ENCODE data around the gene FNBP1.
"Not testable (repeated sequence)": the region's sequence is repeated elsewhere in the genome, so short reads cannot be mapped to it uniquely, and the experiment has no call there.

FNBP1 gene

DNA sequence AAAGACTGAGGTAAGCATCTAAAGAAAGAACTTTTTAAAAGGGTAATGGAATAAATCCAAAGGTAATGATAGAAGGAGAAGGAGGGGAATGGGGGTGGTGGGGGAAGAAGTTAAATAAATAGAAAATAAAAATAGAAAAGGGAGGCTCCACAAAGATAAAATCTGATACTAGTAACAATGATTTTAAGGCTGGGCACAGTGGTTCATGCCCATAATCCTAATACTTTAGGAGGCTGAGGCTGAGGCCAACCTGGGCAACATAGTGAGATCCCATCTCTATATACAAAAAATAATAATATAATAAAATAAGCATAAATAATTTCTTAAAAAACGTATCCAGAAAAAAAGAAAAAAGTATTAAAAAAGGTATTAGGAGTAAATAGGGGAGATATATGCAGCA lies 89.3 kb downstream of the FNBP1 start:
- no peak for DNase-seq (ENCODE audit: low read depth)

DNA sequence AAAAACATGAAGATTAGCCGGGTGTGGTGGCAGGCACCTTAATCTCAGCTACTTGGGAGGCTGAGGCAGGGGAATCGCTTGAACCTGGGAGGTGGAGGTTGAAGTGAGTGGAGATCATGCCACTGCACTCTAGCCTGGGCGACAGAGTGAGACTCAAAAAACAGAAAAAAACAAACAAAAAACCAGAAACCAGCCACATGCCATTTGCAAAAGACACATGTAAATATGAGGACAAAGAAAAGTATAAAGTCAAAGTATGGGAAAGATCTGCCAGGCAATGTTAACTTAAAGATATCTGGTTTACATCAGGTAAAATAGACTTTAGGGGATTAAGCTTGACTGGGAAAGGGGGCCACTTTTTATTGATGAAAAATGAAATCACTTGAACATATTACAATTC lies 90.7 kb downstream of the FNBP1 start:
- no peak for DNase-seq (ENCODE audit: low read depth)

DNA sequence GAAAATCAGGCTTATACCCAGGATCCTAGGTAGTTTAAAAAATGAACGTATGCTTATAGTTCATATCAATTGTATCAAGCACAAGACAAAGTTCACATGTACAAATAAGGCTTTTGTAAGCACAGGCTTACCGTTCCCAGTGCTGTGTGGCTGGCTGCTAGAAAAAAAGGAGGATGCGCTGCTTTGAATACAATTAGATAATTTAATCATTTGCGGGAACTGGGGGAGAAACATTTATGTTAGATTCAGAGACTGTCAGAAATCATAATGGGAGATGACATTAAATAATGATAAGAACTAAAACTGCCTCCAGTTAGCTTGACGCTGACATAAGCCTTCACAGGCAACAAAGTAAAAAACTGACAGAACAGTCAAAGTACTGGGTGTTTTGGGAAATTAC lies 93.2 kb downstream of the FNBP1 start:
- no peak for DNase-seq (ENCODE audit: low read depth)

DNA sequence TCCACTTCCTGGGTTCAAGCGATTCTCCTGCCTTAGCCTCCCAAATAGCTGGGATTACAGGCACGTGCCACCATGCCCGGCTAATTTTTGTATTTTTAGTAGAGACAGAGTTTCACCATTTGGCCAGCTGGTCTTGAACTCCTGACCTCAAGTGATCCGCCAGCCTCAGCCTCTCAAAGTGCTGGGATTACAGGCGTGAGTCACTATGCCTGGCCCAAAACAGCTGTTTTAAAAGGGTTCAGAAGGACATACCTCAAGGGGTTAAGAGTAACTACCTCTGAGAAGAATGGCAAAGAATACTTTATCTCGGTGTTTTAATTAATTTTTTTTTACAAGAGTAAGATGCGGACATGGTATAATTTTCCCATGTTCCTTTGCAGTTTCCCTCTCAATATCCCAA lies 94.4 kb downstream of the FNBP1 start:
- peak; percentile 38 for DNase-seq (ENCODE audit: low read depth)

DNA sequence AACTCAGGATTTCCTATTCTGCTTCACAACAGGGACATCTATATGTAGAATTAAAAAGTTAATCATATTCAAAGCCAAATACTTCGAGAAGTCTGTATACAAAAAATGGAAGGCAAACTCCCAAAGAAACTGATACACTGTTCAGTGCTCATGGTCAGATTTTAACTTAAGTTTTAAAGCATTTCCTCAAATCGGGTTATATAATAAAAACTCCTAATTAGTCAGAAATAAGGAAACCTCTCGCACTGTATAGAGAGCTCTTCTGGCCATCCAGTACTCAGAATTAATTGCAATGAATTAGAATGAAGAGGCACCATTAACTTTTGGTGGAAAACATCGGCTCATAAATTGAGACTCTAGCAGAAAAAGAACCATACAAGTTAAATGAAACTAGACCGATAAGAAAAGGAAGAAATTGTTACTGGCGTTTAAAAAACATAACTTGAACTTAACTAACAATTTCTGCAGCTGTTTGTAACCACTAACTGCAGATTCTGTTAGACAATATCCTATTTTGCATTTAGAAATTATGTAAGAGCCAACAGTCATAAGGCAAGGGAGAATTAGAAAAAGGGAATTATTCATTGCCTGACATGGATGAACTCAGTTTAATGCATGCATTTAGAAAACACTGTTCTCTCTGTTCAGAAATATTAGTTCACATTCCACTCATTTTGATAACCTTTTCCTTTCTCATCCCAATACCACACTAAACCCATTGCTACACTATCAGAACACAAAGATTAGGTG lies 96.6 kb downstream of the FNBP1 start:
- DNase-seq (ENCODE audit: low read depth), result no peak

DNA sequence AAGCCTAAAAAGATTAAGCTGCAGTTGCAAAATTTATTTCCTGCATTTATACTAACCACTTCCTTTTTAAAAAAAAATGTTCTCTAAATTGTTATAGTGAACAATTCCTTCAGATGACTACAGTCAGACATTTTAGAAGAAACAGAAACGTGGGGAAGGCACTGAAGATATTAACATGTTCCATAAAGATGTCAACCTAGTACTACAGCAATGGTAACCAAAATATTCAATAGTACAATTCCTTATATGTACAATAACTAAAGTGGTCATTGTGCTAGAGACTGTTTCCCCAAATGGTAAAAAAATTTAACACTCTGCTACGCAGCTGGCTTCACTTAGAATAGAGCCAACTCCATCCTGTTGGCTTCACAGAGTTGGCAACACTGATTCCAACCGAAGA lies 97.7 kb downstream of the FNBP1 start:
- no peak for DNase-seq (ENCODE audit: low read depth)

DNA sequence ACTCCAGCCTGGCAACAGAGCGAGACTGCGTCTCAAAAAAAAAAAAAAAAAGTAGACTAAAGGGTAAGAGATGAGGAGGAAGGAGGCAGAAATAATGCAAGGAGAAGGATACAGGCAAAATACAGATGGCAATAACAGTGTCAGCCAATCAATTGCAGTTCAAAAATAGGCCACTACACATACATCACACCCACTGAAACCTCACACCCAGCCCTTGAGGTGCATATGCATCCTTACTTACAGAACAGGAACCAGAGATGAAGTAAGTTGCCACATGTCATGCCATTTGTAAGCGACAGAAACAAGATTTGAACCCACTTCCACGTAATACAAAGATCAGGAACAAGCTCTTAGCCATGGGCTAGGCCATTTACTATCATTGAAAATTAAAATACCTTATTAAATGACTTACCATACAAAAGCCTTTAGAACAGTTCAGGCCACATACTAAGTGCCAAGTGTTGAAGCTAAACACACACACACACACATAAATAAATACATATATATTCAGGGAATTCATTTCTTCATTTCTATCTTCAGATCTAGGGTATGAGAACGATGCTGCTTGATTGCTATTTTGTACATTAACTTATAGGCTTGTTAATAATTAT lies 98.4 kb downstream of the FNBP1 start:
- no peak for DNase-seq (ENCODE audit: low read depth)

DNA sequence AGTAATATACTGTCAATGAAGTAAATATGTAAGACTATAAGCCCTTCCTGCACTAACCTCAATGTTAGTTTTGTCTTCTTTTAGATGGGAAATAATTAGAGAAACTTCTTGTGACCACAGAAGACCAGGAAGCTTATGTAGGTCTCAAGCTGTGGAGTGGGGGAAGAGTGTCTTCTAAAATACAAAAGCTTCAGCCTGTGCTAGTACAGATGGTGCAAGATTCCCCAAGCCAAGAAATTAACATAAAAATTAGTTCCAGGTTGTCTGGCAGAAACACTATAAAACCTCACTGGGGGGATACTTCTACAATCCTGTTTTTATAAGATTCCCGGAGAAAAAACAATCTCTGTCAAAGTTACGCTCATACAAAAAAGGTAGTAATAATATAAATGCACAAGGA lies 103.6 kb downstream of the FNBP1 start:
- no peak for DNase-seq (ENCODE audit: low read depth)

DNA sequence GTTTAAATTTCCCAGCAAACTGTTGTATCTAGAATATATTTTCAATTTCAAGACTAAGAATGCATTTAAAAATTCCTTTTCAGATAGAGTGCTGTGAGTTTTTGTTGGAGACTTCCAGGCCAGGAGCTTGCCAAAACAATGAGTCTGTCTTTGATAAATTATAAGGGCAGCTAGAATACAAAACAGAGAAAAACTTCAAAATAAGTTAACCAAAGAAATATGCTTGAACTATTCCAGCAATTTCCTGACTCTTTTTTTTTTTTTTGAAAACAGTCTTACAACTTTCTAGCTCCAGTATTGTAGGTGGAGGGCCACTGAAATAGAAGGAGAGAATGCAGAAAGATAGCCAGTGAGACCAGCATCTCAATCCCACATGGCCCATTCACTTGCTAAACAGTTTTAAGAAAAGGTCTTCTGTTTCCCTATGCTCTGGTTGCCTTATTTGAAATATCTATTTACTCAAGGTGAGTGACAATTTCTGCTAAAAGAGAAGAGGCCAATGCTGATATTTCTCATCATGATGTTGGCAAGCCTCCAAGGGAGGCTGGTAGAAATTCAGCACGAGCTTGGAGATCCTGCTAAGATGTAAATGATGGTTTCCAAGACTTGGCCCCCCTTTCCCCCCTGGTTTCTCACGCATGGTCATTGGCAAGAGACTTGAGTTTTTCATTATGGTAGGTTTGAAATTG lies 104.6 kb downstream of the FNBP1 start:
- peak; percentile 64 for DNase-seq (ENCODE audit: low read depth)

DNA sequence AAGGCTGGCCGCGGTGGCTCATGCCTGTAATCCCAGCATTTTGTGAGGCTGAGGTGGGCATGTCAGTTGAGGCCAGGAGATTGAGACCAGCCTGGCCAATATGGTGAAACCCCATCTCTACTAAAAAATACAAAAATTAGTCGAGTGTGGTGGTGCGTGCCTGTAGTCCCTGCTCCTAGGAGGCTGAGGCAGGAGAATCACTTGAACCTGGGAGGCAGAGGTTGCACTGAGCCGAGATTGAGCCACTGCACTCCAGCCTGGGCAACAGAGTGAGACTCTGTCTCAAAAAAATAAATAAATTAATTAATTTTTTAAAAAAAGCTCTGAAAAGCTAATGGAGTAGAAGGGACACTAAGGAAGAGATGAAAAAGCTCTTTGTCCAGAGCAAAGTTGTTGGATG lies 105.1 kb downstream of the FNBP1 start:
- not testable (repeated sequence) for DNase-seq (ENCODE audit: low read depth)

DNA sequence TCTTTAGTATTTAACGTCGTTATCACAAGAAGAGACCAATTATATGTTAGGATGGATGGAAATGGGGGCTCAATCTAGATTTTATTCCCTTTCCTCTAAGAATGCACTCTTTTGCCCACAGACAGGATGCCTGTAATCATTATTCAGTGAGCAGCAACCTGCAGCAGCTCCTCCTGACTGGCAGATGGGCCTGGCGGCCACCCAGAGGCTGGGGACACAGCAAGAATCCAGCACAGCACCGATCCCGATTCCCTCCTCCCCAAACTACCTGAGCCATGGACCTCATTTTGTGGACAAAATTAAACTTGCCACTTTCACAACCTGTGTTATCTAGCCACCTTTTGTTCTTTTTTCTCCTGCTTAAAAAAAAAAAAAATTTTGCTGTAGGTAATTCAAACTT lies 106.8 kb downstream of the FNBP1 start:
- no peak for DNase-seq (ENCODE audit: low read depth)

DNA sequence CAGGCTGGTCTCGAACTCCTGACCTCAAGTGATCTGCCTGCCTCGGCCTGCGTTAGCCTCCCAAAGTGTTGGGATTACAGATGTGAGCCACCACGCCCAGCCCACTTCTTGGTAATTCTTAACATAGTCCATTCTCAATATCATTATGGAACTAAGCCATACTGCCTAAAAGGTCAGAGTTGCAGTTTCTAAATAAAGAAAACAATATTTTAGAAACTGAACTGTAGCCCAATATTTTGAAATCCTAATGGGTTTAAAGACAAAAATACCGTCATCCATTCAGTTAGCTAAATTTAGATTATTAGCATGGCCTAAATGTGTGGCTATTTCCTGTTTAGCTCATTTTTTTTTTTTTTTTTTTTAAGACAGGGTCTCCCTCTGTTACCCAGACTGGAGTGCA lies 108.2 kb downstream of the FNBP1 start:
- no peak for DNase-seq (ENCODE audit: low read depth)

DNA sequence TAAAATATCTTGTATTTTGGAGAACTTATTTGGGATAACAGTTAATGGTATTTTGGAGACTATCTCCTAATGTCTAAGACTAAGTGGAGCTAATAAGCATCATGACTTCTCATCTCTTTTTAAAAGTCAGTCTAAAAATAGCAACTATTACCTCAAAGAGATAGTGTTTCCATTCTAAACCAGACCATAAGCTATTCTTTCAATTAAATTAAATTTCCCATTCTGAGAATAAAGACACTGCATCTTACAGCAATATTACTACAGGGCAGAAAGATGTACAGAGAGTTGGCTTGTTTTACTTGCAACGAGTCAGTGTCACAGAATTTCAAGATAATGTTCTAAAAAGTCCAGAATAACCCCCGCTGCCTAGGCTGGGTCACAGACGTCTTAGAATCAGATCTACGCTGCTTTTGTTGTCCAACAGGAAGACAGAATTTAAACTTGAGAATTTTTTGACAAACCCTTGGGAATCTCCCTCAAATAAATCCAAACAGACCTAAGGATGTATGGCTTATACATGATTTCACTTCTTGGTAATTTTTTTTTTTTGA lies 108.9 kb downstream of the FNBP1 start:
- DNase-seq (ENCODE audit: low read depth), result no peak

DNA sequence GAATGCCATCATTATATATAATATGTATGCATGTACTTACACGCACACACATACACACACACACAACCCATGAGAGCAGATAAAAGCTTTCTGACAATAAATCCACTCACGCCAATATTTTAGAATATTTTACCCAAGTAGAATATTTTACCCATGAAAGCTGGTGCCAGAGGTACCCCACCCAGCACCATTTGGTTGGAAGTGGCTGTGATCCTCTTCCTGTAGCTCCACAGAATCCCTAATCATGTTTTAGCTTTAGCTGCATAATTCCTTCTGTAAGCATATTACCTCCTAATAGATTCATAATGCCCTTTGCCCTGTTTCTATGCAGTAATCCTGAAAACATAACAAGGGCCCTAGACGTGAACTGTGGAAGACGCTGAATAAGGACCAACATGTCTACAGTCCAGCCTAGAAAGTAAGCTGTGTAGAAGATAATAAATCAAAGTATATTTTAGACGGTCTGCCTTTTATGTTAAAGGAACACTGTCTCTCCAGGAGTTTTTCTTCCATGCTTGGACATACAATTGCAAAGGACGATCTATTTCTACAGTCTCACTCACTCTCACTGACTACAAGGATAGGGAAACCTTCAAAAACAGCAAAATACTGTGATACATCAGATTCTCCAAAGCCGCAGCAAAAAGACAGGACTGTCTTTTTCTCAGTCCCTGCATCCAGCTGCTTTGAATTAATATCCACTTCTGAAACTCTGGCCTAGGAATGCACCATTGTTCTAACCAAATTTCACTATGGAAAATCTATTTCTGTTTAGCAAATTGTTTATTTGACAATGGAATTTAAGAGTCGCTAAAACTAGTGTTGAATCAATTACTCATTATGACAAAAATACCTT lies 109.6 kb downstream of the FNBP1 start:
- no peak for DNase-seq (ENCODE audit: low read depth)

DNA sequence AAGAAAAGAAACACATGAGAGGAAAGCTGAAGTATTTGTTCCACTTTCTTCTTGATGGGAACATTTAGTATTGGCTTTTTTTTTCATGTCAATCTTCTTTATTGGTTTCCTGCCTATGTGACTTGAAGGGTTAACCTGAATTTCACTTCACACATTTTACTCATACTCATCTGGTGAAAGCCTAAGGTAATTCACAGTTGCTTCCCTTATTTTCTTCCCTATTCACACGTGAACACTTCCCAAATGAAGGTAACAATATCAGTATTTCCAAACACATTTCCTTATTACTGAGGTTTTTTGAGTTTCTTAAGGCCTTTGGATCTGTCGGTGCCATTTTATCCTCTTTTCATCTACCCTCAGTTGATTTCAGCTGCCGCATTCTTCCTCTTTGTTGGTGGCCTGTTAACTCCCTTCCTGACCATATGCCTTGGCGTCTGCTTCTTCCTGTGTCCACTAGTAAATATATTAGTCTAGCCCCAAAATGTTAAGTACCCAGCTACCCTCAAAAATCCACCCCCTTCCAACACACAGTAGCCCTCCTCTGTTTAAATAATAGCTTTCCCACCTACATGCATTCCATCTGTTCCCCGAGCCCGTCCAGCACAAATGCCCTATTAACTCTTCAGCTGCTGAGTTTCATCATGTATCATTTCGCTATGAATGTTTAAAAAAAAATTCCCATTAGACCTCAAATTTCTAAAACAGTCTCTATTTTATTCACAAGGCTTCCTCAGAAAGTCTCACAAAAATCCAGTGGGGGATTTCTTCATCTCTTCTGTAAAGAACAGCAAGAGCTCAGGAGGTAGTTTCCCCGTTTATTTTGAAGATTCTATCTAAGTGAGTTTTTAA lies 110.5 kb downstream of the FNBP1 start:
- DNase-seq (ENCODE audit: low read depth), result peak; percentile 38

DNA sequence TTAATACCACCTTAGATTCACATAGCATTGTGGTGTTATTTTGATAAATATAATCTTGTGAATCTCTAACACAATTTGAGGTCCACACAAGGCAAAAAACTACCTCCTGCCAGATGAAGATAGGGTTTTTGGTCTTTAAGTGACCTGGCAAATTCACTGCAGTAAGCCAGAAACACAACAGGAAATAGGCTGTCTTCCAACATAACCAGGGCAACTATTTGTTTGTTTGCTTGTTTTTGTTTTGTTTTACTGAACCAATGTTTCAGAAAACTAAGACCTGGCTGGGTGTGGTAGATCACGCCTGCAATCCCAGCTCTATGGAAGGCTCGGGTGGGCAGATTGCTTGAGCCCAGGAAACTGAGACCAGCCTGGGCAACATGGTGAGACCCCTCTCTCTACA lies 112.2 kb downstream of the FNBP1 start:
- DNase-seq (ENCODE audit: low read depth), result no peak

DNA sequence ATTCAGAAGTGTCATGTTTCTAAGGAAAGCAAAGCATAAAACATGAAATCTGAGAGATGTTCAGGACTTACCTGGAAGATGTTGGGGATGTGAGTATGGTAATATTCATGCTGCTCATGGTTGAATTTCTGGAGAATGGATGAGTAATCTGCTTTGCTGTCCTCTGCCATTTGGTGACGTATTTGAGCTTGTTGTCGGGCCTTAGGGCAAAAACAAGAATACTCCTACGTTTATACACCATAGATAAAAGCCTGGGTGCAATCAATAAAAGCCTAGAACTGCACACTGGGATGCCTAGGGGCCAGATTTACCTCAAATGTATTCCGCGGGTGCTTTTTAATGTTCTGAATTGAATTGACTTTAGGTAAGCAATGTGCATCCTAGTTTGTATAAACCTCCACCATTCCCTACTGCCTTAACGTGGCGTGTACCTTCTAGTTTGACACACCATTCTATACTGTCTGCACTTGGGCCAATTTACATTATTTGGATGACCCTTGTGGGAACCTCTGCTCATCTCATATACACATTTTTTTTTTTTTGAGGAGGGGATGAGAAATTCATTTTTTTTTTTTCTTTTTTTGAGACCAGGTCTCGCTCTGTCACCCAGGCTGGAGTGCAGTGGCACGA lies 113.4 kb downstream of the FNBP1 start:
- DNase-seq (ENCODE audit: low read depth), result no peak

DNA sequence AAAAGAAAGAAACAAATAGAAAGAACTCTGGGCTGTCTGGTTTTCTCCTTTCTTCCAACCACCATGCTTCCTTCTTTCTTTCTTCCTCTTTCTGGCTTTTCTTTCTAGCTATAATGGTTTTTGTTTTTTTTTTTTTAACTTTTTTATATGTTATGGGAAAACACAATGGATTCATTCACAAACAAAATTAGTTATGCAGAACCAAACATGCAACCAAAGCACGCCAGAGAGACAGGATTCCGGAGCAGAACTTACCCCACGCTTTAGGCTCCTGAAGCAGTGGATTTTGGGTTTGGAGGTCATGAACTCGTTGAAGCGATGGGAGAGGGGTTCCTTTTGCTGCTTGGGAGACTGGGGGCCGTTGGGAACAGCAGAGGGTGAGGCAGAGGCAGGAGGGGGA lies 119.4 kb downstream of the FNBP1 start:
- no peak for DNase-seq (ENCODE audit: low read depth)

DNA sequence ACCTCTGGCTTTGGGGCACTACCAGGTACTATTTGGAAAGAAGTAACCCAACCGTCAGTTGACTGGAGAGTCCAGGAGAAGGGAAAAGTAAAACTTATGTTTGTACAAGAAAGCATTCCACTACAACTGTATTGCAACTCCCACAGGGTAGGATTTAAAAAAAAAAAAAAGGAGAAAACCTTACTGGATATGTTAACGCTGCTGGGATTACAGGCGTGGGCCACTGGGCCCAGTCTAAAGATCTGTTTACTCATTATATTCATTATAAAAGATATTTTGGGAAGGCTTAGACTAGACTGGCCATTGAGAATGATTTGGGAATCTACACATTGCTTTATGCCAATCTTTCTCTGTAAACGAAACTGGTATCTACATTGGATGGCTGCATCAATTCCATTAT lies 121.1 kb downstream of the FNBP1 start:
- no peak for DNase-seq (ENCODE audit: low read depth)

DNA sequence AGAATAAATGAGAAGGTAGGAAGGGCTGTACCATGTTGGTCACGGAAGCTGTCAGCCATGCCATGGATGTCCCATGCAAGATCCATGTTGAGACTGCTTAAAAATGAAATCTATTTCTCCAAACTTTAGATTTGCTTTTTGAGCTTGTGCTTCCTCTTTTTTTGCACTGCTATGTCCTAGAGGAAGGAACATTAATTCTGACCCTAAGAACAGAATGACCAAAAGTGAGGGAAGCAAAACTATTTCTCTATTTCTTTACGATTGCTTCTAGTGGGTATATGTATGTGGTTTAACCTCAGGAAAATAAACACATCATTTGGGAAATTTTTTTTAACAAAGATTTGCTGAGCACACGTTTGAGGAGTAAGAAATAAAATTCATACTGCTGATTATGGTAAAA lies 123.1 kb downstream of the FNBP1 start:
- DNase-seq (ENCODE audit: low read depth), result no peak

DNA sequence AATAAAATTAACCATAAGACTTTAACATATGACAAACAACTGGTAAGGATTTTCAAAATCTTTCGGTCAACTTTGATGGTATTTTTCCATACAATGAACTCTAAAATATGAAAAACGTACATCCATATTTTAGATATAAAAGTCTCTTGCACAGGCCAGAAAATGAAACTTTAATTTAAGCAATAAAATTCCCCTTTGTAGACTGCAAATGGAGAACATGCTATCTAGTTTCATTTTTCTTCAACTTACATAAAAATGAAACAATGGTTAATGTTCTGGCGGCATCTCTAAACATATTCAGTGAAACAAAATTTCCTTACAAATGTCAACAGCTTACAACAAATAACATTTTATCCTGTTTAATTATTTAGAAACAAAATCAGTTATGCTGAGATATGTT lies 123.7 kb downstream of the FNBP1 start:
- DNase-seq (ENCODE audit: low read depth), result no peak

Data from iris pigment epithelial cell (primary cell).